OCI-LY7 (cell line): ENCODE results near the gene SPSB2.

Experiments used
- EZH2phosphoT487 ChIP-seq: fragments of 200-600 bp; sonication (generic); IDR thresholded peaks from 2 replicates; pipeline ENCODE4 v1.6.1; 2018; ENCODE audit warnings: low read depth, borderline replicate concordance, mild to moderate bottlenecking, mixed run types, antibody characterized with exemption, low read length, moderate library complexity, mixed read lengths
- TF ChIP-seq, protein P1 (sequence below): fragments of 200-600 bp; sonication (generic); conservative IDR thresholded peaks from 2 replicates; pipeline ENCODE4 v1.5.1; 2014; ENCODE audit warnings: mild to moderate bottlenecking, antibody characterized with exemption, low read length, moderate library complexity, mixed read lengths

DNA sequence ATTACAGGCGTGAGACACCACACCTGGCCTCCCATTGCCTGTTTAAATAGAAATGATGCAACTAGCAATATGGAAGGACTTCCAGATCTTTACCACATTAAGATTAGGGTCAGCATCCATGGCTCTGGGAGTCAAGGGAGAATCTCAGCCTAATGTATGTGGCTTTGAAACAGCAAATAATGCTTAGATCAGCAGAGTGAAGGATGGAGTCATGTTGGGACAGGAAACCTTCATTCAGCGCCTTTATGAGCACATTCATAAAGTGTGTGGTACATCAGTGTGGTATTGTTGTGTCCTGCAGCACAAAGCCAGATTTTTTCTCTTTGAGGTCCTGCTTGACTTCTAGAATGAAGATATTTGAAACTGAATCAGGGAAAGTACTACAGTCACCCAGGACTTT, 15.3 kb upstream of the SPSB2 start:
- TF ChIP-seq, protein P1, sequence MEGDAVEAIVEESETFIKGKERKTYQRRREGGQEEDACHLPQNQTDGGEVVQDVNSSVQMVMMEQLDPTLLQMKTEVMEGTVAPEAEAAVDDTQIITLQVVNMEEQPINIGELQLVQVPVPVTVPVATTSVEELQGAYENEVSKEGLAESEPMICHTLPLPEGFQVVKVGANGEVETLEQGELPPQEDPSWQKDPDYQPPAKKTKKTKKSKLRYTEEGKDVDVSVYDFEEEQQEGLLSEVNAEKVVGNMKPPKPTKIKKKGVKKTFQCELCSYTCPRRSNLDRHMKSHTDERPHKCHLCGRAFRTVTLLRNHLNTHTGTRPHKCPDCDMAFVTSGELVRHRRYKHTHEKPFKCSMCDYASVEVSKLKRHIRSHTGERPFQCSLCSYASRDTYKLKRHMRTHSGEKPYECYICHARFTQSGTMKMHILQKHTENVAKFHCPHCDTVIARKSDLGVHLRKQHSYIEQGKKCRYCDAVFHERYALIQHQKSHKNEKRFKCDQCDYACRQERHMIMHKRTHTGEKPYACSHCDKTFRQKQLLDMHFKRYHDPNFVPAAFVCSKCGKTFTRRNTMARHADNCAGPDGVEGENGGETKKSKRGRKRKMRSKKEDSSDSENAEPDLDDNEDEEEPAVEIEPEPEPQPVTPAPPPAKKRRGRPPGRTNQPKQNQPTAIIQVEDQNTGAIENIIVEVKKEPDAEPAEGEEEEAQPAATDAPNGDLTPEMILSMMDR, result no peak
- TF ChIP-seq EZH2phosphoT487, result no peak
